PFSK-1 (cell line): ENCODE data around the gene FAM20C.

Source experiments
- FOXP2 ChIP-seq: optimal IDR thresholded peaks from 2 replicates; pipeline ENCODE3; 2011; ENCODE audit warnings: borderline replicate concordance, control low read depth, inconsistent platforms; ENCODE audit not compliant: insufficient read depth; ENCODE audit errors: extremely low read length, extremely low read depth
- POLR2AphosphoS5 ChIP-seq: IDR thresholded peaks from 2 replicates; pipeline ENCODE4 v1.6.1; 2012; ENCODE audit warnings: low read depth, mild to moderate bottlenecking, control low read depth, low read length, moderate library complexity
- REST ChIP-seq, 2 experiments: IDR thresholded peaks; 2 replicates each; pipeline versions ENCODE4 v1.6.1 to v1.8.0; 2011 to 2012; ENCODE audit warnings: low read depth in 2 of 2, low read length in 2 of 2, control low read depth in 1 of 2, inconsistent platforms in 1 of 2, mild to moderate bottlenecking in 1 of 2, moderate library complexity in 1 of 2; ENCODE audit not compliant: insufficient read depth in 1 of 2
- SIN3A ChIP-seq: IDR thresholded peaks from 2 replicates; pipeline ENCODE4 v1.6.1; 2012; ENCODE audit warnings: mild to moderate bottlenecking, low read length, moderate library complexity, borderline replicate concordance; ENCODE audit not compliant: insufficient read depth
- TAF1 ChIP-seq: IDR thresholded peaks from 2 replicates; pipeline ENCODE4 v1.6.1; 2012; ENCODE audit warnings: low read length, control low read depth, borderline replicate concordance; ENCODE audit not compliant: insufficient read depth

Gene FAM20C

GRCh38 chr7:292226-292625, 99.9 kb downstream of the FAM20C start:
- TF ChIP-seq REST (IDR thresholded peaks at IDR 0.05; ENCODE audit: insufficient read depth in 1 of 2, low read depth in 2 of 2, low read length in 2 of 2) (no peak), TAF1 (no peak), FOXP2 (no peak), POLR2AphosphoS5 (no peak), SIN3A (no peak)

GRCh38 chr7:292826-293225, 100.5 kb downstream of the FAM20C start:
- TF ChIP-seq POLR2AphosphoS5 (no peak), TAF1 (no peak), SIN3A (no peak), FOXP2 (no peak), REST (IDR thresholded peaks at IDR 0.05; ENCODE audit: insufficient read depth in 1 of 2, low read depth in 2 of 2, low read length in 2 of 2) (no peak)

GRCh38 chr7:293681-294439, 101.5 kb downstream of the FAM20C start:
- TF ChIP-seq TAF1: no peak
- no peak for TF ChIP-seq POLR2AphosphoS5
- TF ChIP-seq REST (IDR thresholded peaks at IDR 0.05; ENCODE audit: insufficient read depth in 1 of 2, low read depth in 2 of 2, low read length in 2 of 2): no peak
- no peak for TF ChIP-seq FOXP2

- TF ChIP-seq POLR2AphosphoS5: no peak
- no peak for TF ChIP-seq FOXP2
- TF ChIP-seq SIN3A: no peak
- TF ChIP-seq TAF1: no peak
- TF ChIP-seq REST (IDR thresholded peaks at IDR 0.05; ENCODE audit: insufficient read depth in 1 of 2, low read depth in 2 of 2, low read length in 2 of 2): no peak
Measured at GRCh38 chr7:294440-295154, 102.2 kb downstream of the FAM20C start.
